Measurements from ENCODE around the gene SIX6.
A peak's percentile ranks its signal among the peaks of the same experiment; 100 is the strongest.

Gene SIX6

GRCh38 chr14:60561845-60562746, 53.1 kb downstream of the SIX6 start:
- Histone ChIP-seq H3K9me3 (ENCODE audit: insufficient read depth, low read length) (no peaks in the 10 kb centered on the region), H3K27me3 (ENCODE audit: insufficient read depth, insufficient read length) (no peaks in the 10 kb centered on the region), H3K4me3 (ENCODE audit: insufficient read length, low read depth) (no peak overlapping the region), H3K9ac (ENCODE audit: insufficient read length, low read depth) (no peak overlapping the region), H3K36me3 (ENCODE audit: insufficient read depth, insufficient read length, low read length) (no peaks in the 10 kb centered on the region), H3K4me1 (ENCODE audit: insufficient read depth, insufficient read length) (no peaks in the 10 kb centered on the region)
- TF ChIP-seq ZNF274 (IDR thresholded peaks at IDR 0.05; ENCODE audit: low read depth, low read length) (no peak), YY1 (IDR thresholded peaks at IDR 0.05; ENCODE audit: insufficient read depth, insufficient read length) (no peak), SUZ12 (IDR thresholded peaks at IDR 0.05; ENCODE audit: extremely low read depth, insufficient read depth, insufficient read length) (no peak)
- peak; percentile 74 for DNase-seq (ENCODE audit: low read depth, low spot score)
